ENCODE data around the gene DCBLD1.

GRCh38 chr6:117536317-117536716 is 53.8 kb downstream of the DCBLD1 start:
- no peak for TF ChIP-seq CTCF (IDR thresholded peaks at IDR 0.05; ENCODE audit: low read depth, low read length, poor library complexity, severe bottlenecking)
- TF ChIP-seq EZH2phosphoT487 (IDR thresholded peaks at IDR 0.05; ENCODE audit: borderline replicate concordance, low read length), result no peak
